ENCODE results near the gene TRAF3IP1.
"Not testable (repeated sequence)": the region's sequence is repeated elsewhere in the genome, so short reads cannot be mapped to it uniquely, and the experiment has no call there.

Gene TRAF3IP1

DNA sequence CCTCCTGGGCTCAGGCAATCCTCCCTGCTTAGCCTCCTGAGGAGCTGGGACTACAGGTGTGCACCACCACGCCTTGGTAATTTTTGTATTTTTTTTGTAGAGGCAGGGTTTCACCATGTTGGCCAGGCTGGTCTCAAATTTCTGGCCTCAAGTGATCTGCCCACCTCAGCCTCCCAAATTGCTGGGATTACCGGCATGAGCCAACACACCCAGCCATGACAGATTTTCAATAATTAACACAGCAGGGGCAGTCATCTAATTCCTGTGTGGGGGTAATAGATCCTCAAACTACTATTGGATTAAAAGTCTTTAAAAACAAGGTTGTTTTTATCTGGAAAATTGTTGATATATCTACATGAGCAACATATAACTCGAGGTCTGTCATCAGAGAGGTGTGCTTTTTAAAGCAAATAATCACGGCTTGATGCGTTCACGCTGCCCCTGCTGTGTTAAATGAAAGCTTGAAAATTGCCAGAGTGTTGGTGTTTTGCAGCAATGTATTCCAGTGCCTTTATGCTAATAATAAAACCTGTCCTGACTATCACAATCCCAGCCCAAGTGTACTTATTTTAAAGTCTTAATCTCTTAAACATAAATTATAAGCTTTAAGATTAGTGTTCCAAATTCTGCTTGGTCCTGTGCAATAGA lies 70.8 kb downstream of the TRAF3IP1 start:
- in situ Hi-C loops (cut with HindIII; ENCODE audit: low pct_ligation_motif_present, low pct_unique_long_range_greater_than_20kb, low sequenced_read_pairs) = no loop called here
- no peak for DNase-seq

DNA sequence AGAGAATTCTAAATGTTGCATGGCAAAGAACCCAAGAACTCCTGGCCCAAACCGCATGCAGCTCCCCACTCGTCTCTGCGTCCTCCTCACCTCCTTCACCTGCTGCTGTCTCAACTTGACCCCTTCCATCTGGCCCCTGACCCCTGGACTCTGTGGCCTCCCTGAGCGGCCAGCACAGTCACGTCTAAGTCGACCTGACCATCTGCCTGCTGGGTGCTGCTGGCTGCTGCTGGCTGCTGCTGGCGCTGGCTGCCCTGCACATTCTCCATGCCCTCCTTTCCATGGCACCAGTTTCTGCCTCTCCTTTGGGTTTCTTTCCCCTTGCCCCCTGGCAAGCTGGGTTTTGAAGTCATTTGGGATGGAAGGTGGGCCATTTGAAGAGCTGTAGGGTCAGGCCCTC lies 76.3 kb downstream of the TRAF3IP1 start:
- in situ Hi-C loops (cut with HindIII; ENCODE audit: low pct_ligation_motif_present, low pct_unique_long_range_greater_than_20kb, low sequenced_read_pairs) = no loop called here

DNA sequence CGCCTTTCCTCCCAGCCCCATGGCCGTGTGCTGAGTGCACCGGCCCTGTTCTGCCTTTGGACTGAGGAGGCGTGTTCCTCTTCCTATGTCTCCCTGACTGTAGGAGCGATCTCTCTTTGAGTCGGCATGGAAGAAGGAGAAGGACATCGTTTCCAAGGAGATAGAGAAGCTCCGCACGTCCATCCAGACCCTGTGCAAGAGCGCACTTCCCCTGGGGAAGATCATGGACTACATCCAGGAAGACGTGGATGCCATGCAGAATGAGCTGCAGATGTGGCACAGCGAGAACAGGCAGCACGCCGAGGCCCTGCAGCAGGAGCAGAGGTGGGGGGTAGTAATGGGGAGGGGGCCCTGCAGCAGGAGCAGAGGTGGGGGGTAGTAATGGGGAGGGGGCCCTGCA lies 77.0 kb downstream of the TRAF3IP1 start:
- no peak for DNase-seq
- in situ Hi-C loops (cut with HindIII; ENCODE audit: low pct_ligation_motif_present, low pct_unique_long_range_greater_than_20kb, low sequenced_read_pairs) = no loop called here

More for the DNA sequence above, 76.3 kb downstream of the TRAF3IP1 start:
- no peak for DNase-seq

DNA sequence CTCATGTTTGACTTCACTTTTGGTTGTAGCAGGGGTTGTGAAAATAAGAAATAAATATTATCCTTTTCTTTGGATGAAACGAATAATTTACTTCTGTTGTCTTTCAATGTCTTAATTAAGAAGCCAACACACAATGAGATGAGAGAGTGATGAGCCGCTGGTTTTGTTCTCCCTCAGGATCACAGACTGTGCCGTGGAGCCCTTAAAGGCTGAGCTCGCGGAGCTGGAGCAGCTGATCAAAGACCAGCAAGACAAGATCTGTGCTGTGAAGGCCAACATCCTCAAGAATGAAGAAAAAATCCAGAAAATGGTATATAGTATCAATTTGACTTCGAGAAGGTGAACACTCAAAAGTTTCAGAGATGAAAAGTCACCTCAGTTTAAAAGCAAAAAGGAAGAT lies 78.3 kb downstream of the TRAF3IP1 start:
- no peak for DNase-seq
- in situ Hi-C loops (cut with HindIII; ENCODE audit: low pct_ligation_motif_present, low pct_unique_long_range_greater_than_20kb, low sequenced_read_pairs) = no loop called here

DNA sequence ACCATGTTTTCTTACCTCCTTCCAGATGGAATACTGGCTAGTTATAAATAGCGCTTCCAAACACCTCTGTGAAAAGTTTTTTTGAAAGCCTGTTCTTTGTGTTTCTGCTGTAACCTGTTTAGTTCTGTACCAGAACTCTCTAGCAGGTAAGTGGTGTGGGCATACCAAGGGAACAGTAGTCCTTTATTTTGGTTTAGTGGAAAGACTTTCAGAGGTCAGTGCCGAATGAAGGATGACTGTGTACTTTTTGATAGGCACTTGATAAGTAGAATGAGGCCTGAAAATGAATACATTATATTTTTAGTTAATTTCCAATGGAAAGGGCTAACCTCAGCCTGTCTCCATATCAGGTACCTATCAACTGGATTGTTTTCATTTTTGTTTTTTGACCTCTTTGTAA lies 78.8 kb downstream of the TRAF3IP1 start:
- in situ Hi-C loops (cut with HindIII; ENCODE audit: low pct_ligation_motif_present, low pct_unique_long_range_greater_than_20kb, low sequenced_read_pairs) = no loop called here
- DNase-seq = no peak

DNA sequence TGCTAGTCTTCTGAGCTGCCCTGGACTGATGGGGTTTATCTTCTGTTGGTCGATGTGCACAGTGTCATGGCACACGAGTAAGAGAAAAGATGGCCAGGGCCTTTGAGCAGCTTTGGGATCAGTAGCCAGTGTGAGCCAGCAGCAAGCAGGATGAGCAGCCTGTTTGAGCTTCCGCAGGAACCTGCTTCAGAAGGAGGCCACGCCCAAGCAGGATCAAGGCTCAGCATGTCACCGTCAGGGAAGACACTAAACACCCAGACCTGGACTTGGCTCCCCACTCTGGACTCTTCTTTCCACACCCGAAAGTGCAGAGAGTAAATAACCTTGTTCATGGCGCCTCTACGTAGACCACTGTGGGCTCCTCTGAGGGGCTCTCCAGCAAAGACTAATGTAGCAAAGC lies 81.2 kb downstream of the TRAF3IP1 start:
- in situ Hi-C loops (cut with HindIII; ENCODE audit: low pct_ligation_motif_present, low pct_unique_long_range_greater_than_20kb, low sequenced_read_pairs) = no loop called here
- DNase-seq = no peak

DNA sequence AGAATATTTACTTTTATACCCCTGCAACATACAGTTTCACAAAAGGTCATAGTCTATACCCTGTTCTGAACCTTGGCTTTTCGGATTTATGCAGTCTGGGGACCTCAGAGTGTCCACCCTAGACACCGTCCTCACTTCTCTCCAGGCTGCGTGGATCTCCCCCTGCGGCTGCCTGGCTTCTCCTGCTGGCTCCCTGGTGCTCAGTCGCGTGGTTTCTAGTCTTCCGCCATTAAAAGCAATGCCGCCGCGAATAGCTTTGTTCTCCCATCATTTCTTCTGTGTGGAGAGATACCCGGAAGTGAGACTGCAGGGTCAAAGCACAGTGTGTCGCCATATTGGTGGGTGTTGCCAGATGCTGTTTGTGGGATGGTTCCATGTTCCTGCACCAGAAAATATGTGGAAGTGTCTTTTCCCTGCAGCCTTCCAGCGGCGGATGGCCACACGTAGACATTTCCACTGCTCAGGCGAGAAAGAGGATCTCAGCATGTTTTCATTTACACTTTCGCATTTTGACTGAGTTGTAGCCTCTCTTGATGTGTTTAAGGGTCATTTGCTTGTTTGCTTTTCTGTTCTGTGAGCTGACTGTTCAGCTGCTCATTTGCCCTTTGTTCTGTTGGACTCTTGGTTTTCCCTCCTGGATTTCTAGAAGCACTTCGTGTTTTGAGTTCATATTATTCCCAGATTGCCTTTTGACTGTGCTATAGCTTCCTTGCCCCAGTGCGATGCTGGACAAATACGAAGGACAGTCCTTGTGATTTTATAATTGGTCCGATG lies 83.5 kb downstream of the TRAF3IP1 start:
- in situ Hi-C loops (cut with HindIII; ENCODE audit: low pct_ligation_motif_present, low pct_unique_long_range_greater_than_20kb, low sequenced_read_pairs) = no loop called here
- no peak for DNase-seq

DNA sequence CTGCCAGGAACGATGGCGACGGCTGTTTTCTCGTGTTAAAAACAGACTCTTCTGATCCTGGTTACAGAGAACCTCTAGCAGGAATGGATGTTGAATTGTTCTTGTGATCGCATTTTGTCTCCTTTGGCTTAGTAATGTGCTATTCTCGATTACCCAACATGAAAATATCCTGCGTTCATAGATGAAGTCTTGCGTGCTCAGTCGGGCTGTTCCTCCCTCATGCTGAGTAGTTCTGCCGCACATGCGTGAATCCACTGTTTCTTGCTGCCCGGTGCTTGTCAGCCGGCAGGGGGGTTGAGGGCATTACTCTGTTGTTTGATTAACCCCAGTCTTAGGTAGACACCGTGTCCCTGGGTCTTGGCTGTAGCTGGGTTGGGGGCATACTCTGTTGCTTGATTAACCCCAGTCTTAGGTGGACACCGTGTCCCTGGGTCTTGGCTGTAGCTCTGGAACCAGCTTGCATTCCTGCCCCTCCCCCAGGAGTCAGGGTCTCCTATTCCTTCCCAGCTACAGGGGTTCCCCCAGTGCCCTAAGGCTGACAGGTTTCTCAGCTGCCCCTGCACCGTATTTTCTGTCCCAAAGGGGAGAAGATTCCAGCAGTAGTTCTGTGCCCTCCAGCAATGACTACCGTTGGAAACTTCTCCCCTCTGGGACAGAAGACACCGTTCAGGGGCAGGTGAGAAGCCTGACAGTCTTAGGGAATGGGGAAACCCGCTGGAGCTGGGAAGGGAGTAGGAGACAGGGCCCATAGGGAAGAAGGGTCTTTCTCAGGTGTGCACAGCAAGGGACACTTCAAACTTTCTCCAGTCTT lies 84.3 kb downstream of the TRAF3IP1 start:
- no peak for DNase-seq

DNA sequence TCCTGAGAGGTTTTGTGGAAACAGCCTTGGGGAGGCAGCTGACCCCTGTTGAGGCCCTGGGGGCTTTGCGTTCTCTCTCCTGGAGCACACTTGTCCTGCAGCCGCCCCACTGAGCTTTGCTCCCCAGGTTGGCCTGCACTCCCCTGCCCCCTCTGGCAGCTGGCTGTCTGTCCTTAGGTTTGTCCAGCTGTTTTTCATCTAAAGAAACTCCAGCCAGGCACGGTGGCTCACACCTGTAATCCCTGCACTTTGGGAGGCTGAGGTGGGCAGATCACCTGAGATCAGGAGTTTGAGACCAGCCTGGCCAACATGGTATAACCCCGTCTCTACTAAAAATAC lies 84.9 kb downstream of the TRAF3IP1 start:
- DNase-seq; in situ Hi-C loops (cut with HindIII; ENCODE audit: low pct_ligation_motif_present, low pct_unique_long_range_greater_than_20kb, low sequenced_read_pairs): not testable (repeated sequence)

More for the DNA sequence above, 84.3 kb downstream of the TRAF3IP1 start:
- in situ Hi-C loops (cut with HindIII; ENCODE audit: low pct_ligation_motif_present, low pct_unique_long_range_greater_than_20kb, low sequenced_read_pairs) = no loop called here

DNA sequence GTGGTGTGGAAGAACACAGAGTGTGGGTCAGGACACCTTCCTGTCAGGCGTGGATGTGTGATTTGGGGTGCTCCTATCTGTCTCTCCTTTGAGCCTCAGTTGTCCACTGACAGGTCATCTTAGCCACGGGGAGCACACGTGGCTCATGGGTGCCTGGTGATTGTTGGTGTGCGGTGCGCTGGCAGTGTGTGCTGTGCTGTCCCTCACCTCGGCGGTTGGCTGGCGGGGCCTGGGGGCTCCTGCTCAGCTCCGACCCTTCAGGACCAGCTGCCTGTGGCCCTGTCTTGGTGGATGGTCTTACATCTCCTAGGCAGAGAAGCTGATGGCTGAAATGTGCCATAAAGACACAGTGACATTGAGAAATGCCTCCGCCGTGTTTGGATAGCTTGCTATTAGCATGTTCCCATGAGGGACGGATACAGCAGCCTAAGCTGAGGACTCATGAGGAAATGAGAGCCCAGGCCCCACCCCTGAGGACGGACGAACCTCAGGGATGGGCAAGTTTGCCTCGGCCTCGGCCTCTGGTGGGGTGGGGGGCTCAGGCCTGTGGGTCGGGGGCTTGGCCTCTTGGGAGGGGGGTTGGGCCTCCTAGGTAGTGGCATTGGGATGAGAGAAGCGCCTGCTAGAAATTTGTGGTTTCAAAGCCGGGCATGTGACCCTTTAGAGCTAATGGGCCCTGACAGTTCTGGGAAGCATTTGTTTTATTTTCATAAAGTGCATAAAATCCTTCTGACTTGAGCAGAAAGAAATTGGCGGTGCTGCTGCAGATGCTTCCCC lies 86.1 kb downstream of the TRAF3IP1 start:
- in situ Hi-C loops (cut with HindIII; ENCODE audit: low pct_ligation_motif_present, low pct_unique_long_range_greater_than_20kb, low sequenced_read_pairs) = no loop called here
- DNase-seq = no peak

DNA sequence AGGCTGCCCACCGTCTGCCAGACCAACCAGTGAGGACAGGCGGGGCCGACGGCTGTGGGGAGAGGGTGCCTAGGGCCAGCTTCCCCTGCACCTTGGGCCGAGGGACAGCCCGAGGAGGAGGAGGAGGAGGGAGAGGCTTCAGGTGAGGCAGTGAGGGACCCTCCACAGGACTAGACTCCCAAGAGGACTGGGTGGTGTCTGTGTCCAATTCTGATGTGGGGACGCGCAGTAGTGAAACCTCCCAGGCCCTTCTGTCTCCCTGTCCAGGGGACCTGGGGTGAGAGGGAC lies 86.6 kb downstream of the TRAF3IP1 start:
- DNase-seq = no peak

DNA sequence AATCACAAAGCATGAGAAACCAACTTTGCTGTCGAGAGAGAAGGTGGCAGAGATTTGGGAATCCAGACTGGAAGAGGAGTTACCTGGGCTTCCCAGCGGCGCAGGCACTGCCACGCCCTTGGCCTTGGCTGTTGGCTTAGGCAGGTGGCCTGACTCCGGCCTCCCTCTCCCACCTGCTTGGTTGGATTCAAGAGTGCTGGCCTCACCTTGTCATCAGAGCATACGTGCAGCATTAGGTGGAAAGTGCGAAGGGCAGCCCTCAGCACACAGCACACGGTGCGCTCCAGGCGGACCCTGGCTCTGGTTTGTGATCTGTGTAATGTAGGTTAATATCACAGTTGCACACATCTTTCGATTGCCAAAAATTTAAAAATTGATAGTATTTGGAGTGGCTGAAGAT lies 87.2 kb downstream of the TRAF3IP1 start:
- in situ Hi-C loops (cut with HindIII; ENCODE audit: low pct_ligation_motif_present, low pct_unique_long_range_greater_than_20kb, low sequenced_read_pairs) = no loop called here
- DNase-seq = no peak

More for the DNA sequence above, 86.6 kb downstream of the TRAF3IP1 start:
- in situ Hi-C loops (cut with HindIII; ENCODE audit: low pct_ligation_motif_present, low pct_unique_long_range_greater_than_20kb, low sequenced_read_pairs) = no loop called here

DNA sequence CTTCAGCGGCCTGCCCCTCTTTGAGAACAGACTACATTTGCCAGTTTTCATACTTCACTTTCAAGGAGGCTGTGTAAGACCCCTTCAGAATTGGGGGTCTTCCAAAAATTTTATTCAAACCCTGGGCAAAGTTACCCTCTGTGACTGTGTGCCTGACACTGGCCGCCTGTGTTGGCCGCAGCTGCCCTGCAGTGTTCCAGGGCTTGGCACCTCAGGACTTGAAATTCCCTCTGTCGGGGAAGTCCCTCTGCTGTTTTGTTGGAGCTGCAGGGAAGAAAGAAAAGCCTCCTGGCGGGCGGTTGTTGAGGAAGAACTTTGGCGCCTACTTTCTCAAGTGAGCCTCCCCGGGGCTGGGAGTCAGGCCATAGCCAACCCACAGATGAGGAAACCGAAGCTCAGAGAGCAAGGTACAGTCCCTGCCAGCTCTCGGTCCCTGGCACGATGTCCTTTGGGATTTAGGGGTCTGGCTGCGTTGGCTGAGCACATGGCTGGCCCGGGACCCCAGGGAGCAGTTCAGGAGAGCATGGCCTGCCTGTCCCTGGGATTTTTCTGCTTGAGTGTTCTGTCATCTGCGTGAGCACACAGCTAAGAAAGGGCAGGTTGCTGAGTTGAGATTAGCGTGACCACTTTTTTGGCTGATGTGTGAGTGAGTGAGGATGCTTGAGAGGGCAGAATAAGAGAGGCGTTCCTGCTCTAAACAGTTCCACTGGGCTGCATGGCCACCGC lies 88.5 kb downstream of the TRAF3IP1 start:
- DNase-seq = no peak
- in situ Hi-C loops (cut with HindIII; ENCODE audit: low pct_ligation_motif_present, low pct_unique_long_range_greater_than_20kb, low sequenced_read_pairs) = no loop called here

DNA sequence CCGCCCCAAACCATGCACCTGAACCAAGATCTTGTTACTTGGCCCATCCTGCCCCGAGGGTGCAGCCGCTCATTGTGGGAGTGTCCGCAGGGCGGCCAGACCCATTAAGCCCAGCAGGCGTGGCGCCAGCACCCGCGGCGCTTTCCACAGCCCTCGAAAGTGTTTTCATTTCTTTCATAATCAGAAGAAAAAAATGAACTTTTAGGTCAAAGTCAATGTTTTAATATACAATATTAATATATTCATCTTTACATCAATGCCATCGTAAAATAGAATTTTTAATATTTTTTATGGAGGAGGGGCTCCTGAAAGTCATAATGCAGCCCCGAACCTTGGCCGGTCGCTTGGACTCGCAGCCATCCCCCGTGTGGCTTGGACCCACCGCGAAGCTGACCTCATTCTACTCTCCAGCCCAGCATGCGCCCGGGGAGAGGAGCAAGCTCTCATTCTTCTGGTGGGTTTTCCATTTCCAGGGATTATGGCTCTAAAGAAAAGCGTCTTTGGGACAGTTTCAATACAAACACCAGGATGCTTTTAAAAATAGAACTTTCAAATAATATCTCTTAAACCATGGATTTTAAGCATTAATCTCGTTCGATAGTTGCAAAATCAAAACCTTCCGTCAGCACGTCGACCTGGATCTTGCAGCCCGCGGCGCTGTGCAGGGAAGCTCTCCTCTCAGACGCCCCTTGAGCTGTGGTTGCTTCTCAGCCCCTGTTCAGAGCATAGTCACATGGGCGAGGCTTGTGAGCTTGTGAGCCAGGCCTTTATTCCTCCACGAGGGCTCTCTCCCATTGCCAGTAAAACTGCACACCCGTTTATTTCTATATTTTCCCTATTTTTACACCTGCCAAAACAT lies 89.3 kb downstream of the TRAF3IP1 start:
- no peak for DNase-seq
- in situ Hi-C loops (cut with HindIII; ENCODE audit: low pct_ligation_motif_present, low pct_unique_long_range_greater_than_20kb, low sequenced_read_pairs) = no loop called here

DNA sequence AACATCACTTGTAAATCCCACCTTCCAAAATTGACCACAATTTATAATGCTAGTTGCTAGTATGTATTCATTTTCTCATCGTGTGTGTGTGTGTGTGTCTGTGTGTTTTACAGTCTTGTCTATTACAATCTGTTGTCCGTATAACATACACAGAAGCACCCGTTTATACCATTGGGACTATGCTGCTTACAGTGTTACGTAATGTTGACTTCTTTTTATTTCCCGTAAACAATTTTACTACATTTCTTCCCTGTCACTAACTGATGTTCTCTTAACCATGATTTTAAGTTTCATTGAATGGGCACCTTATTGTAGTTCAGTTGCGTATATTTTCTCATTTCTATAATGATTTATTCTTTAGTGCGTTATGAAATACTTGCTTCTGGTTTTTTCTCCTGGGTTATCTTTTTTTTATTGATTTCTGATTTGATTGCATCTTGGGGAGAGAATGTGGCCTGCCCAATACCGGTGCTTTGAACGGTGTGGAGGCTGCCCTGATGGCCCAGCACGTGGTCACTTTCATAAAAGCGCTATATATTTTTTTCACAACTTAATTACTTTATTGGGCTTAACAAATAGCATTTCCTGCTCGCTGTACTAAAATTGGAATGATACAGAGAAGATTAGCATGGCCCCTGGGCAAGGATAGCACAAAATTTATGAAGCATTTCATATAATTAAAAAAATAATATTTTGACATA lies 91.9 kb downstream of the TRAF3IP1 start:
- in situ Hi-C loops (cut with HindIII; ENCODE audit: low pct_ligation_motif_present, low pct_unique_long_range_greater_than_20kb, low sequenced_read_pairs) = no loop called here
- DNase-seq = no peak

DNA sequence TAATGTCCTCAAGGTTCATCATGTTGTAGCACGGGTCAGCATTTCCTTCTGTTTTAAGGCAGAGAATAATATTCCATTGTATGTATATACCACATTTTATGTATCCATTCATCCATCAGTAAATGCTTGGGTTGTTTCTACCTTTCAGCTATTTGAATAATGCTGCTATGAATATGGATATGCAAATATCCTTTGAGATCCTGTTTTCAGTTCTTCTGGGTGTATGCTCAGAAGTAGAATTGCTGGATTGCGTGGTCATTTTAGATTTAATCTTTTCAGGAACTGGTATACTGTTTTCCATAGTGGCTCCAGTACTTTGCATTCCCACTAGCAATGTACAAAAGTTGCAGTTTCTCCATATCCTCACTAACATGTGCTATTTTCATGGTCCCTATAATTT lies 93.0 kb downstream of the TRAF3IP1 start:
- in situ Hi-C loops (cut with HindIII; ENCODE audit: low pct_ligation_motif_present, low pct_unique_long_range_greater_than_20kb, low sequenced_read_pairs) = no loop called here

More for the DNA sequence above, 93.0 kb downstream of the TRAF3IP1 start:
- DNase-seq = no peak

All from ACHN (cell line).